Hepatocyte (in vitro differentiated cells): Measurements from ENCODE around the gene ESR1.

Experiments
- CTCF ChIP-seq: fragments of 200-600 bp; sonication (generic); IDR thresholded peaks from 2 replicates; pipeline ENCODE4 v1.5.1; 2016; ENCODE audit warnings: antibody characterized with exemption, mild to moderate bottlenecking; ENCODE audit not compliant: poor library complexity
- EZH2 ChIP-seq: fragments of 200-600 bp; sonication (generic); IDR thresholded peaks from 2 replicates; pipeline ENCODE4 v1.6.1; 2016; ENCODE audit warnings: antibody characterized with exemption, mild to moderate bottlenecking, borderline replicate concordance
- EZH2phosphoT487 ChIP-seq: fragments of 200-600 bp; sonication (generic); IDR thresholded peaks from one replicate; pipeline ENCODE4 v1.6.1; 2018; ENCODE audit warnings: antibody characterized with exemption, mild to moderate bottlenecking, low read depth, moderate library complexity; ENCODE audit not compliant: unreplicated experiment, severe bottlenecking

- no peak for TF ChIP-seq CTCF
- TF ChIP-seq EZH2: no peak
- no peak for TF ChIP-seq EZH2phosphoT487
These were observed 243.1 kb downstream of the ESR1 start for GRCh38 chr6:152050451-152051195.
